Liver (tissue), 9 donors: ENCODE results near the gene P4HA2. TPM values are rescaled to one million over a fixed set of nuclear protein-coding genes. Genes with fewer than 3 reads are reported as not detected.

Source experiments
- DNase-seq: peaks from one replicate; pipeline ENCODE4 v3.0.0-alpha.2; 2017; ENCODE audit warnings: low spot score
- H3K27ac ChIP-seq, 2 donors: one replicate each; pipeline ENCODE4 v1.7.0; 2013; ENCODE audit warnings: inconsistent platforms in 2 of 2, low read length in 2 of 2, control low read depth in 1 of 2, low read depth in 1 of 2, mild to moderate bottlenecking in 1 of 2
- H3K27me3 ChIP-seq, 4 donors: one replicate each; pipeline versions ENCODE4 v1.6.1 to v1.7.0; 2013; ENCODE audit warnings: low read length in 3 of 4, inconsistent platforms in 1 of 4, mild to moderate bottlenecking in 1 of 4, moderate library complexity in 1 of 4; ENCODE audit not compliant: control insufficient read depth in 4 of 4, insufficient read depth in 4 of 4
- H3K36me3 ChIP-seq, 4 donors: one replicate each; pipeline versions ENCODE4 v1.6.1 to v1.7.0; 2013; ENCODE audit warnings: low read length in 3 of 4, mild to moderate bottlenecking in 3 of 4, low read depth in 1 of 4, moderate library complexity in 1 of 4; ENCODE audit not compliant: control insufficient read depth in 4 of 4, insufficient read depth in 3 of 4
- H3K4me1 ChIP-seq, 4 donors: one replicate each; pipeline versions ENCODE4 v1.6.1 to v1.7.0; 2013; ENCODE audit warnings: low read length in 3 of 4, mild to moderate bottlenecking in 3 of 4, moderate library complexity in 1 of 4; ENCODE audit not compliant: control insufficient read depth in 4 of 4, insufficient read depth in 4 of 4
- H3K4me3 ChIP-seq, 3 donors: one replicate each; pipeline versions ENCODE4 v1.6.1 to v1.7.0; 2013; ENCODE audit warnings: low read length in 3 of 3, control low read depth in 1 of 3, low read depth in 1 of 3, mild to moderate bottlenecking in 1 of 3
- H3K9ac ChIP-seq, 2 donors: one replicate each; pipeline ENCODE4 v1.7.0; 2013; ENCODE audit warnings: low read length in 2 of 2, mild to moderate bottlenecking in 2 of 2, moderate library complexity in 2 of 2, control low read depth in 1 of 2, low read depth in 1 of 2
- H3K9me3 ChIP-seq, 4 donors: one replicate each; pipeline versions ENCODE4 v1.6.1 to v1.7.0; 2013; ENCODE audit warnings: low read length in 3 of 4; ENCODE audit not compliant: control insufficient read depth in 4 of 4
- HNF4G ChIP-seq: IDR thresholded peaks from 2 replicates; pipeline ENCODE4 v1.6.1; 2016; ENCODE audit warnings: antibody characterized with exemption
- JUND ChIP-seq, 2 donors: IDR thresholded peaks; 2 replicates each; pipeline ENCODE4 v1.6.1; 2016; ENCODE audit warnings: antibody characterized with exemption in 2 of 2
- NR2F2 ChIP-seq: IDR thresholded peaks from 2 replicates; pipeline ENCODE4 v1.6.1; 2016; ENCODE audit warnings: antibody characterized with exemption
- RAD21 ChIP-seq, 2 donors: IDR thresholded peaks; 2 replicates each; pipeline ENCODE4 v1.6.1; 2016; ENCODE audit warnings: antibody characterized with exemption in 2 of 2, mild to moderate bottlenecking in 2 of 2
- SP1 ChIP-seq: IDR thresholded peaks from 2 replicates; pipeline ENCODE4 v1.6.1; 2018; ENCODE audit warnings: antibody characterized with exemption, mild to moderate bottlenecking
- TAF1 ChIP-seq: conservative IDR thresholded peaks from 2 replicates; pipeline ENCODE4 v1.6.1; 2016; ENCODE audit warnings: antibody characterized with exemption, mild to moderate bottlenecking
- YY1 ChIP-seq: IDR thresholded peaks from 2 replicates; pipeline ENCODE4 v1.6.1; 2016; ENCODE audit warnings: antibody characterized with exemption, mild to moderate bottlenecking
- WGBS: extraction: QIAGEN DNeasy Blood & Tissue Kit; methylation state at CpG from one replicate; pipeline ENCODE4 v1.1.7; 2013; 5-methylcytosine and 5-hydroxymethylcytosine counted together
- polyA plus RNA-seq, 2 donors: library from polyadenylated mRNA; stranded (reverse) in 1 of 2; unstranded in 1 of 2; fragments of 200-250 nt in 1 of 2; fragments of >200 nt in 1 of 2; fragmentation: Nextera tagmentation in 1 of 2; extraction: Ambion mirVana in 1 of 2; gene quantifications; one replicate each; pipeline versions ENCODE4 v1.2.1 to v1.2.3, GENCODE V29; 2013 to 2015
- total RNA-seq, 2 donors: library from RNA; depleted of rRNA; stranded (reverse); fragments of >200 nt; gene quantifications; one replicate each; pipeline ENCODE4 v1.2.3, GENCODE V29; 2014
- TF ChIP-seq, protein P1 (sequence below): IDR thresholded peaks from 2 replicates; pipeline ENCODE4 v1.6.1; 2016; ENCODE audit warnings: antibody characterized with exemption
- TF ChIP-seq, protein P2 (sequence below): IDR thresholded peaks from 2 replicates; pipeline ENCODE4 v1.6.1; 2016; ENCODE audit warnings: antibody characterized with exemption
- TF ChIP-seq, protein P3 (sequence below): fragments of 150-350 bp; IDR thresholded peaks from 2 replicates; pipeline ENCODE4 v1.5.1; 2017; ENCODE audit warnings: improper control_type of control experiment, low read depth, low read length; ENCODE audit not compliant: missing input control
- TF ChIP-seq, protein P4 (sequence below): IDR thresholded peaks from 2 replicates; pipeline ENCODE4 v1.6.1; 2016; ENCODE audit warnings: antibody characterized with exemption, mild to moderate bottlenecking
- donor health status: healthy.
- donor health status: healthy.
- donor health status: healthy.
- donor health status: healthy.
- donor health status: healthy.

P4HA2 gene
- total and polyA plus RNA-seq, 4 donors: 4.6 to 7.9 (median 6.1) TPM

DNA sequence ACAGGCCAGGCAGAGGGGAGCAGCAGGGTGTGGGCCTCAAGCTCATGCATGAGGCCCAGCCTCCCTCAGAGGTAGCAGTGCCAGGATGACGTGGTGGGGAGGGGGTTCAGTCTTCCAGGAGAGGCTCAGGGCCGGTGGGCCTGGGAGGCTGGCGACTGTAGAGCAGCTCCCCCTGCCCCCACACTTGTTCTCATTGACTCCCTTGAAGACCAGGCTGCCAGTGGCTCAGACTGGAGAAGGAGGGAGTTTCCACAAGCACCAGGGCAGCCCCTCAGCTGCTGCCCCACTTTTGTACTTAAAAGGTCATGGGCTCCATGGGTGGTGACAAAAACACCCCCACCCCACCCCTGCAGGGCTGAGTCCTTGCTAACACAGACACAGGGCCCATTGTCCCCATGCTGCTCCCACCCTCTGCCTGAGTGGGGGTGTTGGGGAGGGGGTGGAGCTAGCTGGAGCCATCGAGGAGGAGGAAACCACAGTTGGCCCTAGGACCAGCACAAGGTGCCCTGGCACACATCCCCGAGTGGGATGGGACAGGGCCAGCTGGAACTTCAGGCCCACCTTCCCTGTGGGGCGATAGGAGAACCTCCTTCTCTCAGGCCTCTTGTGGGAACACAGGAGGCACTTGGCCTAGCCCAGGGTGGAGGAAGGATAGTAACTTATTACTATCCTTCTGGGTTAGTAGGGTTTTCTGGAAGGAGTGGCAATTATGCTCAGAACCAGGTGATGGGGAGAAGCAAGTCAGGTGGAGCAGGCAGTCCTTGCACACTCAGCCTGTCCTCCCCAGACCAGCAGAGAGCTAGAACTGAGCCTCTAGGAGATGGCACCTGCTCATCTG is 40.5 kb upstream of the P4HA2 start:
- no peak overlapping the region for H3K4me3 ChIP-seq
- no peaks in the 10 kb centered on the region for H3K9me3 ChIP-seq
- TF ChIP-seq, protein P1, sequence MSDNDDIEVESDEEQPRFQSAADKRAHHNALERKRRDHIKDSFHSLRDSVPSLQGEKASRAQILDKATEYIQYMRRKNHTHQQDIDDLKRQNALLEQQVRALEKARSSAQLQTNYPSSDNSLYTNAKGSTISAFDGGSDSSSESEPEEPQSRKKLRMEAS: no peak
- TF ChIP-seq YY1 (no peak), RAD21 (IDR thresholded peaks at IDR 0.05) (no peak), TAF1 (no peak), JUND (IDR thresholded peaks at IDR 0.05) (no peak), NR2F2 (no peak)
- TF ChIP-seq, protein P2, sequence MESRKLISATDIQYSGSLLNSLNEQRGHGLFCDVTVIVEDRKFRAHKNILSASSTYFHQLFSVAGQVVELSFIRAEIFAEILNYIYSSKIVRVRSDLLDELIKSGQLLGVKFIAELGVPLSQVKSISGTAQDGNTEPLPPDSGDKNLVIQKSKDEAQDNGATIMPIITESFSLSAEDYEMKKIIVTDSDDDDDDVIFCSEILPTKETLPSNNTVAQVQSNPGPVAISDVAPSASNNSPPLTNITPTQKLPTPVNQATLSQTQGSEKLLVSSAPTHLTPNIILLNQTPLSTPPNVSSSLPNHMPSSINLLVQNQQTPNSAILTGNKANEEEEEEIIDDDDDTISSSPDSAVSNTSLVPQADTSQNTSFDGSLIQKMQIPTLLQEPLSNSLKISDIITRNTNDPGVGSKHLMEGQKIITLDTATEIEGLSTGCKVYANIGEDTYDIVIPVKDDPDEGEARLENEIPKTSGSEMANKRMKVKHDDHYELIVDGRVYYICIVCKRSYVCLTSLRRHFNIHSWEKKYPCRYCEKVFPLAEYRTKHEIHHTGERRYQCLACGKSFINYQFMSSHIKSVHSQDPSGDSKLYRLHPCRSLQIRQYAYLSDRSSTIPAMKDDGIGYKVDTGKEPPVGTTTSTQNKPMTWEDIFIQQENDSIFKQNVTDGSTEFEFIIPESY: no peak
- H3K27ac ChIP-seq: no peak overlapping the region
- 78% methylated on average over 6 of the region's 6 CpGs for WGBS
- no peaks in the 10 kb centered on the region for H3K27me3 ChIP-seq
- peaks cover 0 to 7% (median 0%) of the 10 kb centered on the region in 4 donors for H3K4me1 ChIP-seq
- no peaks in the 10 kb centered on the region for H3K36me3 ChIP-seq
- peak; percentile 31 for DNase-seq
- H3K9ac ChIP-seq: no peak overlapping the region

DNA sequence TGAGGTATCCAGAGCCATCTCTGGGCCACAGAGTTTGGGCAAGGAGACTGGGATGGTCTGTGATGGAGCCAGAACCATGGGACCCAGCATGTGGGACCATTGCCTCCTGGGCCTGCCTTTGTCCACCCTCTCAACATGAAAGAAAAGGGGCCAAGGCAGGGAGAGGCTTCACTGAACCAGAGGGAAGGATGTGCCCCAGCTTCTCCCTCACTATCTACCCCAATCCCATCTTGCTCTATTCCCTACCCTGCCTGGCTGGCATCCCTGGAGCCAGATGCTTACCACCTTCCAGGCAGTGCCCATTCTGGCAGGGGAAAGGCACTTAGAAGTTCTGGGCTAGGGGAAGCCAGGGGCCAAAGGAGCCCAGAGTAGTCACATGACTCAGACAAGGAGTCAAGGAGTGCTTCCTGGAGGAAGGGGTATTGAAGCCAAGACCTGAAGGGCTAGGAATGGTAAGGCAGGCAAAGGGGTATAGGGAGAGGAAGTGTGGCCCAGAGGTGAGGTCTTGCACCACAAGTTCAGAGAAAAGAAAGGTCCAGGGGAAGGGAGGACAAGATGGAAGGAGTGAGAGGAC is 39.6 kb upstream of the P4HA2 start:
- TF ChIP-seq, protein P3, sequence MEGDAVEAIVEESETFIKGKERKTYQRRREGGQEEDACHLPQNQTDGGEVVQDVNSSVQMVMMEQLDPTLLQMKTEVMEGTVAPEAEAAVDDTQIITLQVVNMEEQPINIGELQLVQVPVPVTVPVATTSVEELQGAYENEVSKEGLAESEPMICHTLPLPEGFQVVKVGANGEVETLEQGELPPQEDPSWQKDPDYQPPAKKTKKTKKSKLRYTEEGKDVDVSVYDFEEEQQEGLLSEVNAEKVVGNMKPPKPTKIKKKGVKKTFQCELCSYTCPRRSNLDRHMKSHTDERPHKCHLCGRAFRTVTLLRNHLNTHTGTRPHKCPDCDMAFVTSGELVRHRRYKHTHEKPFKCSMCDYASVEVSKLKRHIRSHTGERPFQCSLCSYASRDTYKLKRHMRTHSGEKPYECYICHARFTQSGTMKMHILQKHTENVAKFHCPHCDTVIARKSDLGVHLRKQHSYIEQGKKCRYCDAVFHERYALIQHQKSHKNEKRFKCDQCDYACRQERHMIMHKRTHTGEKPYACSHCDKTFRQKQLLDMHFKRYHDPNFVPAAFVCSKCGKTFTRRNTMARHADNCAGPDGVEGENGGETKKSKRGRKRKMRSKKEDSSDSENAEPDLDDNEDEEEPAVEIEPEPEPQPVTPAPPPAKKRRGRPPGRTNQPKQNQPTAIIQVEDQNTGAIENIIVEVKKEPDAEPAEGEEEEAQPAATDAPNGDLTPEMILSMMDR: no peak
- no peaks in the 10 kb centered on the region for H3K27me3 ChIP-seq
- H3K4me1 ChIP-seq: no peaks in the 10 kb centered on the region
- no peaks in the 10 kb centered on the region for H3K9me3 ChIP-seq
- no peaks in the 10 kb centered on the region for H3K36me3 ChIP-seq
- H3K27ac ChIP-seq: no peak overlapping the region
- no peak overlapping the region for H3K9ac ChIP-seq
- no peak overlapping the region for H3K4me3 ChIP-seq
- peak; percentile 22 for DNase-seq

DNA sequence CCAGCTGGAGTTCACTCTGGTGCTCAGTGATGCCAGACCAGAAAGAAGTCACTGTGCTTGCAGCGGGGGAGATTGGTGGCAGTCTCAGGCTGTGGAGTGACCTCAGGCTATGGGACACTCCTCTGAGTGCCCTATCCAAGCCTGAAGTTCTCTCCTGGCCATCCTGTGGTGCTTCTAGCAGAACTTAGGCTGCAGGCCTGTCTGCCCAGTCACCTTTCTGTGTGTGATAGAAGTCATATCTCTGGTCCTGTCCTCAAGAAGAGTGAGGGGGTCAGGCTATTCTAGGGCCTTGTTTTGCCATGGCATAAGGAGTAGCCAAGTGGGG is 39.1 kb upstream of the P4HA2 start:
- Histone ChIP-seq H3K9me3 (no peaks in the 10 kb centered on the region), H3K4me3 (no peak overlapping the region), H3K27ac (no peak overlapping the region), H3K9ac (no peak overlapping the region), H3K27me3 (no peaks in the 10 kb centered on the region), H3K36me3 (no peaks in the 10 kb centered on the region), H3K4me1 (no peaks in the 10 kb centered on the region)
- TF ChIP-seq, protein P1: no peak
- TF ChIP-seq, protein P2: no peak
- TF ChIP-seq JUND (IDR thresholded peaks at IDR 0.05): no peak
- TF ChIP-seq RAD21 (IDR thresholded peaks at IDR 0.05): no peak
- TF ChIP-seq, protein P4, sequence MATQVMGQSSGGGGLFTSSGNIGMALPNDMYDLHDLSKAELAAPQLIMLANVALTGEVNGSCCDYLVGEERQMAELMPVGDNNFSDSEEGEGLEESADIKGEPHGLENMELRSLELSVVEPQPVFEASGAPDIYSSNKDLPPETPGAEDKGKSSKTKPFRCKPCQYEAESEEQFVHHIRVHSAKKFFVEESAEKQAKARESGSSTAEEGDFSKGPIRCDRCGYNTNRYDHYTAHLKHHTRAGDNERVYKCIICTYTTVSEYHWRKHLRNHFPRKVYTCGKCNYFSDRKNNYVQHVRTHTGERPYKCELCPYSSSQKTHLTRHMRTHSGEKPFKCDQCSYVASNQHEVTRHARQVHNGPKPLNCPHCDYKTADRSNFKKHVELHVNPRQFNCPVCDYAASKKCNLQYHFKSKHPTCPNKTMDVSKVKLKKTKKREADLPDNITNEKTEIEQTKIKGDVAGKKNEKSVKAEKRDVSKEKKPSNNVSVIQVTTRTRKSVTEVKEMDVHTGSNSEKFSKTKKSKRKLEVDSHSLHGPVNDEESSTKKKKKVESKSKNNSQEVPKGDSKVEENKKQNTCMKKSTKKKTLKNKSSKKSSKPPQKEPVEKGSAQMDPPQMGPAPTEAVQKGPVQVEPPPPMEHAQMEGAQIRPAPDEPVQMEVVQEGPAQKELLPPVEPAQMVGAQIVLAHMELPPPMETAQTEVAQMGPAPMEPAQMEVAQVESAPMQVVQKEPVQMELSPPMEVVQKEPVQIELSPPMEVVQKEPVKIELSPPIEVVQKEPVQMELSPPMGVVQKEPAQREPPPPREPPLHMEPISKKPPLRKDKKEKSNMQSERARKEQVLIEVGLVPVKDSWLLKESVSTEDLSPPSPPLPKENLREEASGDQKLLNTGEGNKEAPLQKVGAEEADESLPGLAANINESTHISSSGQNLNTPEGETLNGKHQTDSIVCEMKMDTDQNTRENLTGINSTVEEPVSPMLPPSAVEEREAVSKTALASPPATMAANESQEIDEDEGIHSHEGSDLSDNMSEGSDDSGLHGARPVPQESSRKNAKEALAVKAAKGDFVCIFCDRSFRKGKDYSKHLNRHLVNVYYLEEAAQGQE: no peak
- TF ChIP-seq YY1: no peak
- TF ChIP-seq, protein P3: no peak
- TF ChIP-seq SP1: no peak
- no peak for TF ChIP-seq HNF4G
- TF ChIP-seq NR2F2: no peak
- 100% methylated on average over 1 of the region's 1 CpG for WGBS
- DNase-seq: no peak
